Brain microvascular endothelial cell (primary cell): ENCODE data around the gene MYH9.
A peak's percentile ranks its signal among the peaks of the same experiment; 100 is the strongest.

ENCODE experiments used
- DNase-seq: peaks from one replicate; pipeline ENCODE4 v3.0.0-alpha.2; 2020
- H3K27ac ChIP-seq: fragments of 250-450 bp; sonication (Bioruptor Pico); 2 replicates; pipeline ENCODE4 v1.5.1; 2020; ENCODE audit warnings: mild to moderate bottlenecking, moderate library complexity
- H3K27me3 ChIP-seq: fragments of 250-450 bp; sonication (Bioruptor Pico); replicated peaks from 2 replicates; pipeline ENCODE4 v1.5.1; 2020; ENCODE audit warnings: mild to moderate bottlenecking
- H3K36me3 ChIP-seq: fragments of 250-450 bp; sonication (Bioruptor Pico); replicated peaks from 2 replicates; pipeline ENCODE4 v1.5.1; 2020; ENCODE audit warnings: mild to moderate bottlenecking
- H3K4me3 ChIP-seq: 2 replicates; pipeline ENCODE4 v1.5.1; 2011; ENCODE audit warnings: low read depth, mild to moderate bottlenecking, control low read depth, low read length, moderate library complexity
- CTCF ChIP-seq: IDR thresholded peaks from 2 replicates; pipeline ENCODE4 v1.5.1; 2011; ENCODE audit warnings: low read depth, mild to moderate bottlenecking, moderate library complexity, low read length, control low read depth, inconsistent platforms; ENCODE audit errors: missing control alignments
- in situ Hi-C: cut with HindIII; loops from 2 replicates; pipeline ENCODE4 v1.10.0; 2017; ENCODE audit warnings: low sequenced_read_pairs, low pct_ligation_motif_present

The MYH9 gene

GRCh38 chr22:36330655-36331305, 57.0 kb downstream of the MYH9 start:
- Histone ChIP-seq H3K27me3 (no peaks in the 10 kb centered on the region), H3K4me3 (no peak overlapping the region), H3K27ac (peak overlapping the region; percentile 98), H3K36me3 (peaks cover 90% of the 10 kb centered on the region)
- DNase-seq, result peak; percentile 67
- in situ Hi-C loops, result loop anchor here (25.0 kb wide), 1 partner anchor 132 kb away; no protein-coding TSS in a partner anchor
- TF ChIP-seq CTCF, result no peak

- Histone ChIP-seq H3K4me3 (no peak overlapping the region), H3K27ac (peak overlapping the region; percentile 98), H3K36me3 (peaks cover 89% of the 10 kb centered on the region), H3K27me3 (no peaks in the 10 kb centered on the region)
- in situ Hi-C loops, result loop anchor here (25.0 kb wide), 1 partner anchor 132 kb away; no protein-coding TSS in a partner anchor
- DNase-seq, result no peak
- no peak for TF ChIP-seq CTCF
These were observed 57.6 kb downstream of the MYH9 start for GRCh38 chr22:36330127-36330526.

- H3K27ac ChIP-seq, result peak overlapping the region; percentile 98
- peak; percentile 92 for DNase-seq
- in situ Hi-C loops, result loop anchor here (25.0 kb wide), 1 partner anchor 133 kb away; no protein-coding TSS in a partner anchor
- H3K4me3 ChIP-seq, result peak overlapping the region; percentile 20
- H3K36me3 ChIP-seq, result peaks cover 88% of the 10 kb centered on the region
- no peak for TF ChIP-seq CTCF
- no peaks in the 10 kb centered on the region for H3K27me3 ChIP-seq
These were observed 58.3 kb downstream of the MYH9 start for GRCh38 chr22:36329254-36330078.

GRCh38 chr22:36328635-36329253, 59.0 kb downstream of the MYH9 start:
- peak overlapping the region; percentile 98 for H3K27ac ChIP-seq
- in situ Hi-C loops, result loop anchor here (25.0 kb wide), 1 partner anchor 134 kb away; no protein-coding TSS in a partner anchor
- peak overlapping the region; percentile 20 for H3K4me3 ChIP-seq
- TF ChIP-seq CTCF, result no peak
- H3K27me3 ChIP-seq, result no peaks in the 10 kb centered on the region
- peaks cover 89% of the 10 kb centered on the region for H3K36me3 ChIP-seq
- peak; percentile 88 for DNase-seq

GRCh38 chr22:36327922-36328551, 59.7 kb downstream of the MYH9 start:
- no peak for DNase-seq
- in situ Hi-C loops, result loop anchor here (25.0 kb wide), 1 partner anchor 134 kb away; no protein-coding TSS in a partner anchor
- no peak overlapping the region for H3K4me3 ChIP-seq
- H3K27ac ChIP-seq, result peak overlapping the region; percentile 98
- H3K36me3 ChIP-seq, result peaks cover 89% of the 10 kb centered on the region
- no peaks in the 10 kb centered on the region for H3K27me3 ChIP-seq
- no peak for TF ChIP-seq CTCF
